CD14-positive monocyte (primary cell): Measurements from ENCODE around the gene SPG11. TPM values are rescaled to one million over a fixed set of nuclear protein-coding genes. Genes with fewer than 3 reads are reported as not detected.
A peak's percentile ranks its signal among the peaks of the same experiment; 100 is the strongest.
"Not testable (repeated sequence)": the region's sequence is repeated elsewhere in the genome, so short reads cannot be mapped to it uniquely, and the experiment has no call there.

Source experiments
- DNase-seq, 3 donors: peaks; one replicate each; pipeline ENCODE4 v3.0.0-alpha.2; 2011 to 2022
- H2AFZ ChIP-seq: 2 replicates; pipeline ENCODE4 v1.6.0; 2012; ENCODE audit warnings: mild to moderate bottlenecking, low read depth, low read length, inconsistent platforms; ENCODE audit not compliant: insufficient read depth, poor library complexity, severe bottlenecking
- H3K27ac ChIP-seq, 2 donors: 1 replicate in 1 of 2; 2 replicates in 1 of 2; pipeline ENCODE4 v1.5.1; 2012 to 2013; ENCODE audit warnings: low read length in 2 of 2, control low read depth in 1 of 2, inconsistent platforms in 1 of 2, low read depth in 1 of 2, mild to moderate bottlenecking in 1 of 2
- H3K27me3 ChIP-seq, 2 donors: one replicate each; pipeline versions ENCODE4 v1.6.0 to v1.6.1; 2011 to 2013; ENCODE audit warnings: low read length in 2 of 2; ENCODE audit not compliant: control insufficient read depth in 2 of 2, insufficient read depth in 2 of 2
- H3K36me3 ChIP-seq, 2 donors: replicated peaks in 1 of 2; 1 replicate in 1 of 2; 2 replicates in 1 of 2; pipeline versions ENCODE4 v1.5.1 to v1.6.1; 2012 to 2013; ENCODE audit warnings: low read length in 2 of 2, control low read depth in 1 of 2, inconsistent platforms in 1 of 2, mild to moderate bottlenecking in 1 of 2; ENCODE audit not compliant: insufficient read depth in 2 of 2, control insufficient read depth in 1 of 2
- H3K4me1 ChIP-seq, 2 donors: 1 replicate in 1 of 2; 2 replicates in 1 of 2; pipeline versions ENCODE4 v1.5.1 to v1.6.1; 2012 to 2013; ENCODE audit warnings: low read length in 2 of 2, control low read depth in 1 of 2, inconsistent platforms in 1 of 2, mild to moderate bottlenecking in 1 of 2, moderate library complexity in 1 of 2; ENCODE audit not compliant: insufficient read depth in 2 of 2, control insufficient read depth in 1 of 2
- H3K4me2 ChIP-seq: replicated peaks from 2 replicates; pipeline ENCODE3; 2012; ENCODE audit warnings: low read length, moderate library complexity, mild to moderate bottlenecking; ENCODE audit not compliant: poor library complexity, severe bottlenecking; ENCODE audit errors: extremely low read depth
- H3K4me3 ChIP-seq, 3 experiments: fragments of 200-600 bp in 1 of 3; sonication (generic) in 1 of 3; replicated peaks in 1 of 3; 1 replicate in 2 of 3; 2 replicates in 1 of 3; pipeline ENCODE4 v1.5.1; 2011 to 2013; ENCODE audit warnings: low read length in 3 of 3, mild to moderate bottlenecking in 3 of 3, control low read depth in 2 of 3, low read depth in 2 of 3, inconsistent platforms in 1 of 3, moderate library complexity in 1 of 3
- H3K79me2 ChIP-seq: 2 replicates; pipeline ENCODE4 v1.6.0; 2012; ENCODE audit warnings: mild to moderate bottlenecking, control low read depth, inconsistent platforms, low read length, moderate library complexity; ENCODE audit not compliant: insufficient read depth
- H3K9ac ChIP-seq: 2 replicates; pipeline ENCODE4 v1.6.0; 2017; ENCODE audit warnings: low read length, mild to moderate bottlenecking; ENCODE audit not compliant: insufficient read depth, poor library complexity, severe bottlenecking
- H3K9me3 ChIP-seq, 2 donors: replicated peaks in 1 of 2; 1 replicate in 1 of 2; 2 replicates in 1 of 2; pipeline versions ENCODE4 v1.5.1 to v1.6.1; 2012 to 2013; ENCODE audit warnings: low read length in 2 of 2, control low read depth in 1 of 2; ENCODE audit not compliant: control insufficient read depth in 1 of 2, insufficient read depth in 1 of 2
- H4K20me1 ChIP-seq: 2 replicates; pipeline ENCODE4 v1.6.0; 2012; ENCODE audit warnings: mild to moderate bottlenecking, low read length, control low read depth, moderate library complexity; ENCODE audit not compliant: insufficient read depth
- H3K27ac Mint-ChIP-seq, 7 donors: one replicate each; pipeline ENCODE4 v1.8.0; 2020; ENCODE audit warnings: mild to moderate bottlenecking in 7 of 7, mixed read lengths in 7 of 7, moderate library complexity in 6 of 7, inconsistent platforms in 2 of 7
- H3K27me3 Mint-ChIP-seq, 3 donors: one replicate each; pipeline ENCODE4 v1.8.0; 2021 to 2022; ENCODE audit warnings: low read depth in 3 of 3, mild to moderate bottlenecking in 3 of 3, mixed read lengths in 3 of 3, moderate library complexity in 3 of 3, inconsistent platforms in 1 of 3
- H3K36me3 Mint-ChIP-seq, 2 donors: one replicate each; pipeline ENCODE4 v1.8.0; 2020; ENCODE audit warnings: mixed read lengths in 2 of 2, inconsistent platforms in 1 of 2, mild to moderate bottlenecking in 1 of 2
- H3K4me1 Mint-ChIP-seq: one replicate; pipeline ENCODE4 v1.8.0; 2020; ENCODE audit warnings: mild to moderate bottlenecking, mixed read lengths
- H3K4me3 Mint-ChIP-seq, 2 donors: one replicate each; pipeline ENCODE4 v1.8.0; 2020; ENCODE audit warnings: mild to moderate bottlenecking in 2 of 2, mixed read lengths in 2 of 2, moderate library complexity in 1 of 2
- H3K9me3 Mint-ChIP-seq, 7 donors: one replicate each; pipeline ENCODE4 v1.8.0; 2020 to 2022; ENCODE audit warnings: mixed read lengths in 7 of 7, mild to moderate bottlenecking in 6 of 7, moderate library complexity in 6 of 7, inconsistent platforms in 2 of 7
- CTCF ChIP-seq: fragments of 200-600 bp; IDR thresholded peaks from one replicate; pipeline ENCODE4 v1.8.0; 2022; ENCODE audit warnings: antibody characterized with exemption, mild to moderate bottlenecking
- WGBS: methylation state at CpG from one replicate; pipeline ENCODE4 v1.1.5; 2013; ENCODE audit warnings: missing lambda C conversion rate; ENCODE audit not compliant: insufficient coverage; 5-methylcytosine and 5-hydroxymethylcytosine counted together
- intact Hi-C, 2 donors: fragments of 100-400 bp; cut with micrococcal nuclease; formaldehyde crosslinking; loops; one replicate each; pipeline versions ENCODE4 v1.15.0 to v1.15.1; 2023
- polyA plus RNA-seq, 3 donors: library from polyadenylated mRNA; depleted of rRNA in 1 of 3; unstranded in 2 of 3; stranded (reverse) in 1 of 3; fragments of 300-500 nt in 2 of 3; fragments of >200 nt in 1 of 3; fragmentation: Illumina TruSeq in 2 of 3; gene quantifications; 1 replicate in 2 of 3; 2 replicates in 1 of 3; pipeline ENCODE4 v1.2.3, GENCODE V29; 2012 to 2021

SPG11 gene
- polyA plus RNA-seq, 3 donors, result 26.4 to 140 (median 50.4) TPM

- intact Hi-C loops, result no loop called here
- peaks cover 0 to 15% of the 10 kb centered on the region in 2 donors for H3K4me1 ChIP-seq
- no peak overlapping the region for H3K4me3 Mint-ChIP-seq
- no peak for TF ChIP-seq CTCF
- no CpG with 5 or more reads among the region's 3 CpGs for WGBS
- H3K9me3 ChIP-seq, result no peaks in the 10 kb centered on the region
- H3K27ac ChIP-seq, result no peak overlapping the region
- H3K27ac Mint-ChIP-seq, result no peak overlapping the region
- H3K27me3 Mint-ChIP-seq, result no peaks in the 10 kb centered on the region
- H3K36me3 ChIP-seq, result peaks cover 44 to 58% of the 10 kb centered on the region in 2 donors
- no peaks in the 10 kb centered on the region for H3K27me3 ChIP-seq
- peaks cover 82% of the 10 kb centered on the region for H4K20me1 ChIP-seq
- H3K4me2 ChIP-seq, result no peak overlapping the region
- DNase-seq, result peak in 2 of 3 donors; percentile 11 to 13
- no peak overlapping the region for H2AFZ ChIP-seq
- no peak overlapping the region for H3K4me3 ChIP-seq
- peaks cover 65% of the 10 kb centered on the region for H3K79me2 ChIP-seq
- no peaks in the 10 kb centered on the region for H3K9me3 Mint-ChIP-seq
- peaks cover 44 to 62% of the 10 kb centered on the region in 2 donors for H3K36me3 Mint-ChIP-seq
- H3K4me1 Mint-ChIP-seq, result peaks cover 16% of the 10 kb centered on the region
- H3K9ac ChIP-seq, result no peak overlapping the region
Observed at GRCh38 chr15:44550256-44550655, 113.2 kb downstream of the SPG11 start.

GRCh38 chr15:44549152-44549551 is 114.3 kb downstream of the SPG11 start:
- not testable (repeated sequence) for H3K9me3 Mint-ChIP-seq, H3K27ac ChIP-seq, H3K27me3 Mint-ChIP-seq, H3K4me2 ChIP-seq, H3K9ac ChIP-seq, H2AFZ ChIP-seq, DNase-seq, H3K9me3 ChIP-seq, H3K27me3 ChIP-seq, H3K4me3 ChIP-seq, H3K4me3 Mint-ChIP-seq
- Mint-ChIP-seq H3K27ac (peak overlapping the region in 2 of 7 donors; percentile 22 to 37), H3K4me1 (peaks cover 19% of the 10 kb centered on the region), H3K36me3 (peaks cover 34 to 52% of the 10 kb centered on the region in 2 donors)
- H3K4me1 ChIP-seq, result peaks cover 0 to 15% of the 10 kb centered on the region in 2 donors
- H3K79me2 ChIP-seq, result peaks cover 75% of the 10 kb centered on the region
- H4K20me1 ChIP-seq, result peaks cover 77% of the 10 kb centered on the region
- 100% methylated on average over 3 of the region's 9 CpGs for WGBS
- intact Hi-C loops, result loop anchor here in 1 of 2 donors (10.0 kb wide), 2 partner anchors 656 to 804 kb away; partner anchors contain the start of gene PDIA3
- peaks cover 34 to 47% of the 10 kb centered on the region in 2 donors for H3K36me3 ChIP-seq
